Neural crest cell (in vitro differentiated cells): ENCODE measurements around the gene CHRNA4. TPM values are rescaled to one million over a fixed set of nuclear protein-coding genes. Genes with fewer than 3 reads are reported as not detected.

ENCODE experiments used
- DNase-seq: peaks from one replicate; pipeline ENCODE4 v3.0.0; 2021; ENCODE audit warnings: low read depth, mixed read lengths, low spot score
- H3K27ac Mint-ChIP-seq: one replicate; pipeline ENCODE4 v1.8.0; 2021; ENCODE audit warnings: mild to moderate bottlenecking, mixed read lengths; ENCODE audit not compliant: unreplicated experiment
- H3K27me3 Mint-ChIP-seq: 2 replicates; pipeline ENCODE4 v1.8.0; 2021; ENCODE audit warnings: low read depth, mild to moderate bottlenecking, mixed read lengths
- H3K36me3 Mint-ChIP-seq: 2 replicates; pipeline ENCODE4 v1.8.0; 2021; ENCODE audit warnings: low read depth, mild to moderate bottlenecking, mixed read lengths
- H3K4me1 Mint-ChIP-seq: 2 replicates; pipeline ENCODE4 v1.8.0; 2021; ENCODE audit warnings: mixed read lengths
- H3K4me3 Mint-ChIP-seq: one replicate; pipeline ENCODE4 v1.8.0; 2021; ENCODE audit warnings: mild to moderate bottlenecking, mixed read lengths
- H3K9me3 Mint-ChIP-seq: 2 replicates; pipeline ENCODE4 v1.8.0; 2021; ENCODE audit warnings: mixed read lengths
- total RNA-seq: library from RNA; stranded (reverse); gene quantifications from 2 replicates; pipeline ENCODE4 v1.2.1, GENCODE V29; 2021
- TF ChIP-seq, protein P1 (sequence below): fragments of 200-600 bp; sonication (generic); conservative IDR thresholded peaks from 2 replicates; pipeline ENCODE4 v1.5.0; 2021; ENCODE audit warnings: antibody characterized with exemption, mild to moderate bottlenecking

The CHRNA4 gene
- total RNA-seq, 1 donor from 2014 or later, result 5.4 TPM

DNA sequence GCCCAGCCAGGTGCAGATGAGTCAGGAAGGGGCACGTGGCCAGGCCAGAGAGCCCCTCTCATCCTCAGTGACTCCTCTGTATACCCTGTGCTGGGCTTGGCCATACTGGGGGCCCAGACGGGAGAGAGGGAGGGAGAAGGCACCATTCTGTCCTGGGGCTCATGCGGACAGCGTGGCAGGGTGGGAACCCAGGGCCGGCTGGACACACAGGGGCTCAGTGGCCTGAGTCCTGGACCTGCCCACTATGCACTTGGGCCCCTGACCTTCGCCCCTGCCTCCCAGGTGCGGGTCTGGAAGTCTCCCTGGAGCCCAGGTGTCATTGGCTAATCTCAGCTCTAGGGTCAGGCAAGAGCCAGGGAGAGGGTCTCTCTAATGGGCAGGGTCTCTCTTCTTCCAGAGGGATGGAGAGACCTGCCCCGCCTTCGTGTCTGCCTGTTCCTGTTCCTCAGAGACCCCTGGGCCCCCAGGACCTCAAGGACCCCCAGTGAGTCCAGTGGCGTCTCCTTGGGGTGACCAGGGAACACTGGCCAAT lies 40.5 kb downstream of the CHRNA4 start:
- no peak overlapping the region for H3K4me3 Mint-ChIP-seq
- H3K27ac Mint-ChIP-seq, result no peak overlapping the region
- H3K36me3 Mint-ChIP-seq, result no peaks in the 10 kb centered on the region
- TF ChIP-seq, protein P1, sequence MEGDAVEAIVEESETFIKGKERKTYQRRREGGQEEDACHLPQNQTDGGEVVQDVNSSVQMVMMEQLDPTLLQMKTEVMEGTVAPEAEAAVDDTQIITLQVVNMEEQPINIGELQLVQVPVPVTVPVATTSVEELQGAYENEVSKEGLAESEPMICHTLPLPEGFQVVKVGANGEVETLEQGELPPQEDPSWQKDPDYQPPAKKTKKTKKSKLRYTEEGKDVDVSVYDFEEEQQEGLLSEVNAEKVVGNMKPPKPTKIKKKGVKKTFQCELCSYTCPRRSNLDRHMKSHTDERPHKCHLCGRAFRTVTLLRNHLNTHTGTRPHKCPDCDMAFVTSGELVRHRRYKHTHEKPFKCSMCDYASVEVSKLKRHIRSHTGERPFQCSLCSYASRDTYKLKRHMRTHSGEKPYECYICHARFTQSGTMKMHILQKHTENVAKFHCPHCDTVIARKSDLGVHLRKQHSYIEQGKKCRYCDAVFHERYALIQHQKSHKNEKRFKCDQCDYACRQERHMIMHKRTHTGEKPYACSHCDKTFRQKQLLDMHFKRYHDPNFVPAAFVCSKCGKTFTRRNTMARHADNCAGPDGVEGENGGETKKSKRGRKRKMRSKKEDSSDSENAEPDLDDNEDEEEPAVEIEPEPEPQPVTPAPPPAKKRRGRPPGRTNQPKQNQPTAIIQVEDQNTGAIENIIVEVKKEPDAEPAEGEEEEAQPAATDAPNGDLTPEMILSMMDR, result no peak
- H3K9me3 Mint-ChIP-seq, result no peaks in the 10 kb centered on the region
- H3K4me1 Mint-ChIP-seq, result peaks cover 5% of the 10 kb centered on the region
- no peak for DNase-seq
- no peaks in the 10 kb centered on the region for H3K27me3 Mint-ChIP-seq

DNA sequence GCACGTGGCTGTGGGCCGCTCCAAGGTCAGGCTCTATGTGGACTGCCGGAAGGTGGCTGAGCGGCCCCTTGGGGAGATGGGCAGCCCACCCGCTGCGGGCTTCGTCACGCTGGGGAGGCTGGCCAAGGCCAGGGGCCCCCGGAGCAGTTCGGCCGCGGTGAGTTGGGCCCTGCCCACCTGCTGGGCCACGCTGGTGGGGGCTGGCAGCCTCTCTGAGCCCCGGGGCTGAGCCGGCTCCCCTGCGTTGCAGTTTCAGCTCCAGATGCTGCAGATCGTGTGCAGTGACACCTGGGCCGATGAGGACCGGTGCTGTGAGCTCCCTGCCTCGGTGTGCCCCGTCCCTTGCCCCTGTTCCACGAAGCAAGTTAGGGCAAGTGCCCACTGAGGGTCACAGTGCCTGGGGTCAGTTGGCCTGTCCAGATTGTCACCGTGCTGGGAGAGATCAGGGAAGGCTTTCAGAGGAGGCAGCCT lies 41.1 kb downstream of the CHRNA4 start:
- peaks cover 5% of the 10 kb centered on the region for H3K4me1 Mint-ChIP-seq
- no peak for DNase-seq
- no peaks in the 10 kb centered on the region for H3K9me3 Mint-ChIP-seq
- no peaks in the 10 kb centered on the region for H3K27me3 Mint-ChIP-seq
- peak overlapping the region; percentile 27 for H3K27ac Mint-ChIP-seq
- H3K4me3 Mint-ChIP-seq, result no peak overlapping the region
- TF ChIP-seq, protein P1, result no peak
- no peaks in the 10 kb centered on the region for H3K36me3 Mint-ChIP-seq

DNA sequence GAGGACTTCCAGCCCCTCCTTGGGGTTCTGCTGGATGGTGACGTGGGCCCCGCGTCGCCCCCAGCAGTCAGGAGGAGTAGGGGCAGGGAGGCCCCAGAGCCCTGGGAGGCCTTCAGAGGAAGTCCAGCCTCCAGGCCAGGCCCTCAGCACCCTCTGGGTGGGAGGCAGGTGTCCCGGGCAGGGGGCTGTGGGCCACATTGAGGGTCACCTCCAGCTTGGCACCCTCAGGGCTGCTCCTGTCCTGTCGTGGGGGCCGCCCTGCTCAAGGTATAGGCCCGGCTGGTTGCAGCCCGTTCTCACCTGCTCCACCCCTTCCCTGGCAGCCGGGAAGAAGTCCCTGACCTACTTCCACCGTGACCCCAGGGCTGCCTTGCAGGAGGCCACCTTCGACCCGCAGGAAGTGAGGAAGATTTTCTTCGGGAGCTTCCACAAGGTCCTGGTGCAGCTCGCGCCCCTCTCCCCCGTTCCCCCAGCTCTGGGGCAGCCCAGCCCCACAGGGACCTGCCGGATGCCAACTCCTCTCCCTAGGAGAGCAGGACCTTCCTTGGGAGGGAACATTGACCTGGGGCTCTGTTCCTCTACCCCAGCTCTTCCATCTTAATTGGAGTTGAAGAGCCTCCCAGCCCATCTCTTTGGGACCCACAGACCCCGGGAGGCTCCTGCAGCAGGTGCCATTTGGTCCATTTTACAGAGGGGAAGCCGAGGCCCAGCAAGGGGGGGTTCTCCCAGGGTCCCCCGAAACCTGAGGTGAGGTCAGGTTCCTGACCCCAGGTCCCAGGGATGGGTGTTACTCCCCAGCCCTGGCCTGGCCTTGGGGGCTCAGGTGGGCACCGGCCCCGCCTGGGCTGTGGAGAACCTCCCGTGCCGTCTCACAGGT lies 41.7 kb downstream of the CHRNA4 start:
- Mint-ChIP-seq H3K4me3 (no peak overlapping the region), H3K27me3 (no peaks in the 10 kb centered on the region), H3K4me1 (peaks cover 5% of the 10 kb centered on the region)

DNA sequence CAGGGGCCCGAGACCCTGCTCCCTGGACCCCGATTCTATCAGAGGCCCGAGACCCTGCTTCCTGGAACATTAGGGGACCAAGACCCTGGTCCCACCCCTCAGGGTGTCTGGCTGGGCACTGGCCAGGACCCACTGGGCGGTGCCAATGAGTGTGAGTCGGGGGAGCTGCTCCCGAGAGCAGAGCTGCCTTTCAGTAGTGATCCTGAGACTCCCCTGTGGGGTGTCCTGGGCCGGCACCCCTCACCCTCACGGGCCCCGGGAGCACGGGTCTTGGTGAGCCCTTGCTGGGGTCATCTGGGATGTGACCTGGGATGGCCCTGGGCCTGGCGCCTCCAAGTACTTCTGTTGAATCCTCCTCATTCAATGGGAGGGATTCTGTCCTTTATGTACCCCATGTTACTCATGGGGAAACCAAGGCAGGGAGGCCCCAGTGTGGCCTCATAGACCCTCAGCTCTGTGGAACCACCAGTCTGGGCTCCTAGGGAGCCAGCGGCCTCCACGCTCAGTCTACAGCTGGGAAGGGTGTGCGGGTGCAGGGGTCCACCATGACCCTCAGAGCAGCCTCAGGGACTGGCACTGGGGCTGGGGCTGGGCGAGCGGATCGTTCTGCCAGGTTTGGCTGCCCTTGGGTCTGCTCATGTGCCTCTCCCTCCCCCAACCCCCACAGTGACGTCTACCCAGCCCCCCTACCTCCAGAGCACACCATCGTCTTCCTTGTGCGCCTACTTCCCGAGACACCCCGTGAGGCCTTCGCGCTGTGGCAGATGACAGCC lies 42.6 kb downstream of the CHRNA4 start:
- Mint-ChIP-seq H3K4me1 (peaks cover 5% of the 10 kb centered on the region), H3K36me3 (no peaks in the 10 kb centered on the region), H3K27me3 (no peaks in the 10 kb centered on the region), H3K4me3 (no peak overlapping the region), H3K27ac (no peak overlapping the region), H3K9me3 (no peaks in the 10 kb centered on the region)
- no peak for DNase-seq
- TF ChIP-seq, protein P1, result no peak

More for the DNA sequence above, 41.7 kb downstream of the CHRNA4 start:
- DNase-seq, result no peak
- Mint-ChIP-seq H3K36me3 (no peaks in the 10 kb centered on the region), H3K9me3 (no peaks in the 10 kb centered on the region), H3K27ac (no peak overlapping the region)
- TF ChIP-seq, protein P1, result no peak

DNA sequence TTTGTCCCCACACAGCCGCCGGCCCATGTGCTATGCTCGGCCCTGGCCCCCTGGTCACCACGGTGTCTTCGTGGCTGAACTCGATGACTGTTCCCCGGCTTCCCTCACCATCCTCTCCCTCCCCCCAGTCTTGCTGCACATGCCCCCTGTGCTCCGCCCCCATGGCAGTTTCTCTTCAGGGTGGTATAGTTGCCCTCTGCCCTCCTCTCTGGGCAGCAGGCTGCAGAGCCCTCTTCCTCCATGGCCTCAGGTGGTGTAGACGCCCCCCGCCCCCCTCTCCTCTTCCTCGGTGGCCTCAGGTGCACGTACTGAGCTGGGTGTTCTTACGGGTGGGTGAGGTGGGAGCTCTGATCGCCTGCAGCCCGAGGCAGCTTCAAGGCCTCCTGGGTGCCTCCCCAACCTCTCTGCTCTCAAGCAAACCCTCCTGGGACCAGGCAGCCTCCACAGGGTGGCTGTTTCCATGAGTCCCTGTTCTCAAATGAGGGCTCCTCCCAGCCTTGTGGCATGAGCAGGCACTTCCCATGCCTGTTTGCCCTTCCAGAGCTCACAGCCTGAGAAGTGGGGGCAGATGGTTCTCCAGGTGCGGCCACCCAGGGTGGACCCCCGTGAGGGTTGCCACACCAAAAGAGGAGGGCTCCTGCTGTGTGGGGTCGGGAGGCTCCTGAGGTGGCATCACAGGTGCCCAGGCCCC lies 43.4 kb downstream of the CHRNA4 start:
- DNase-seq, result no peak
- Mint-ChIP-seq H3K9me3 (no peaks in the 10 kb centered on the region), H3K4me1 (no peaks in the 10 kb centered on the region), H3K4me3 (no peak overlapping the region), H3K36me3 (no peaks in the 10 kb centered on the region), H3K27me3 (no peaks in the 10 kb centered on the region), H3K27ac (no peak overlapping the region)
- TF ChIP-seq, protein P1, result no peak
